ENCODE data around the gene ZNF592.

- TF ChIP-seq CTCF (IDR thresholded peaks at IDR 0.05; ENCODE audit: insufficient read depth, low read length), result no peak
- TF ChIP-seq SPI1 (IDR thresholded peaks at IDR 0.05; ENCODE audit: borderline replicate concordance, low read depth), result no peak
- TF ChIP-seq POLR2AphosphoS5 (IDR thresholded peaks at IDR 0.05; ENCODE audit: low read depth), result no peak
- TF ChIP-seq, protein P1, sequence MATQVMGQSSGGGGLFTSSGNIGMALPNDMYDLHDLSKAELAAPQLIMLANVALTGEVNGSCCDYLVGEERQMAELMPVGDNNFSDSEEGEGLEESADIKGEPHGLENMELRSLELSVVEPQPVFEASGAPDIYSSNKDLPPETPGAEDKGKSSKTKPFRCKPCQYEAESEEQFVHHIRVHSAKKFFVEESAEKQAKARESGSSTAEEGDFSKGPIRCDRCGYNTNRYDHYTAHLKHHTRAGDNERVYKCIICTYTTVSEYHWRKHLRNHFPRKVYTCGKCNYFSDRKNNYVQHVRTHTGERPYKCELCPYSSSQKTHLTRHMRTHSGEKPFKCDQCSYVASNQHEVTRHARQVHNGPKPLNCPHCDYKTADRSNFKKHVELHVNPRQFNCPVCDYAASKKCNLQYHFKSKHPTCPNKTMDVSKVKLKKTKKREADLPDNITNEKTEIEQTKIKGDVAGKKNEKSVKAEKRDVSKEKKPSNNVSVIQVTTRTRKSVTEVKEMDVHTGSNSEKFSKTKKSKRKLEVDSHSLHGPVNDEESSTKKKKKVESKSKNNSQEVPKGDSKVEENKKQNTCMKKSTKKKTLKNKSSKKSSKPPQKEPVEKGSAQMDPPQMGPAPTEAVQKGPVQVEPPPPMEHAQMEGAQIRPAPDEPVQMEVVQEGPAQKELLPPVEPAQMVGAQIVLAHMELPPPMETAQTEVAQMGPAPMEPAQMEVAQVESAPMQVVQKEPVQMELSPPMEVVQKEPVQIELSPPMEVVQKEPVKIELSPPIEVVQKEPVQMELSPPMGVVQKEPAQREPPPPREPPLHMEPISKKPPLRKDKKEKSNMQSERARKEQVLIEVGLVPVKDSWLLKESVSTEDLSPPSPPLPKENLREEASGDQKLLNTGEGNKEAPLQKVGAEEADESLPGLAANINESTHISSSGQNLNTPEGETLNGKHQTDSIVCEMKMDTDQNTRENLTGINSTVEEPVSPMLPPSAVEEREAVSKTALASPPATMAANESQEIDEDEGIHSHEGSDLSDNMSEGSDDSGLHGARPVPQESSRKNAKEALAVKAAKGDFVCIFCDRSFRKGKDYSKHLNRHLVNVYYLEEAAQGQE (IDR thresholded peaks at IDR 0.05; ENCODE audit: insufficient replicate concordance, low read depth), result no peak
- no peak for TF ChIP-seq GABPA (IDR thresholded peaks at IDR 0.05; ENCODE audit: low read depth)
Measured at GRCh38 chr15:84762840-84763572, 14.6 kb downstream of the ZNF592 start.

Measured in HL-60 (cell line).